MM.1S (cell line): Measurements from ENCODE around the gene SEMA4F.
A peak's percentile ranks its signal among the peaks of the same experiment; 100 is the strongest.

Source experiments
- DNase-seq: peaks from one replicate; pipeline ENCODE4 v3.0.0-alpha.2; 2015
- H2AFZ ChIP-seq: fragments of 300-600 bp; sonication (generic); 2 replicates; pipeline ENCODE4 v1.6.0; 2016; ENCODE audit warnings: antibody characterized with exemption, low read length
- H3F3A ChIP-seq: fragments of 300-600 bp; sonication (generic); 2 replicates; pipeline ENCODE4 v1.6.1; 2016; ENCODE audit warnings: mild to moderate bottlenecking, antibody characterized with exemption, low read length, moderate library complexity, mixed read lengths; ENCODE audit not compliant: insufficient read depth
- H3K27ac ChIP-seq: fragments of 300-600 bp; sonication (generic); 2 replicates; pipeline ENCODE4 v1.5.1; 2016; ENCODE audit warnings: mild to moderate bottlenecking, low read length
- H3K27me3 ChIP-seq: fragments of 300-600 bp; sonication (generic); replicated peaks from 2 replicates; pipeline ENCODE4 v1.6.0; 2016; ENCODE audit warnings: low read length; ENCODE audit not compliant: insufficient read depth
- H3K36me3 ChIP-seq: fragments of 300-600 bp; sonication (generic); replicated peaks from 2 replicates; pipeline ENCODE4 v1.6.1; 2016; ENCODE audit warnings: mild to moderate bottlenecking, low read length, mixed read lengths; ENCODE audit not compliant: insufficient read depth
- H3K4me1 ChIP-seq: fragments of 300-600 bp; sonication (generic); 2 replicates; pipeline ENCODE4 v1.6.1; 2016; ENCODE audit warnings: low read length, mixed read lengths
- H3K4me2 ChIP-seq: fragments of 300-600 bp; sonication (generic); 2 replicates; pipeline ENCODE4 v1.6.0; 2016; ENCODE audit warnings: low read depth, low read length
- H3K4me3 ChIP-seq: fragments of 300-600 bp; sonication (generic); 2 replicates; pipeline ENCODE4 v1.5.1; 2016; ENCODE audit warnings: low read length, mixed read lengths
- H3K79me2 ChIP-seq: fragments of 300-600 bp; sonication (generic); 2 replicates; pipeline ENCODE4 v1.6.1; 2016; ENCODE audit warnings: mixed run types, low read length, mixed read lengths
- H3K9ac ChIP-seq: fragments of 300-600 bp; sonication (generic); 2 replicates; pipeline ENCODE4 v1.6.1; 2016; ENCODE audit warnings: low read length, mixed read lengths
- H3K9me2 ChIP-seq: fragments of 300-600 bp; sonication (generic); replicated peaks from 2 replicates; pipeline ENCODE4 v1.6.1; 2016; ENCODE audit warnings: mild to moderate bottlenecking, low read length, mixed read lengths; ENCODE audit not compliant: insufficient read depth
- H3K9me3 ChIP-seq: fragments of 300-600 bp; sonication (generic); replicated peaks from 2 replicates; pipeline ENCODE4 v1.6.1; 2016; ENCODE audit warnings: mild to moderate bottlenecking, low read length, mixed read lengths; ENCODE audit not compliant: insufficient read depth
- H4K20me1 ChIP-seq: fragments of 300-600 bp; sonication (generic); 2 replicates; pipeline ENCODE4 v1.6.1; 2016; ENCODE audit warnings: mild to moderate bottlenecking, low read length, moderate library complexity, mixed read lengths; ENCODE audit not compliant: insufficient read depth
- CTCF ChIP-seq: fragments of 300-600 bp; sonication (generic); IDR thresholded peaks from 2 replicates; pipeline ENCODE4 v1.5.1; 2016; ENCODE audit warnings: antibody characterized with exemption, low read length, mixed read lengths
- EZH2 ChIP-seq: fragments of 300-600 bp; sonication (generic); optimal IDR thresholded peaks from 2 replicates; pipeline ENCODE3; 2017; ENCODE audit warnings: low read depth, mild to moderate bottlenecking, antibody characterized with exemption, low read length, mixed read lengths
- EZH2phosphoT487 ChIP-seq: fragments of 300-600 bp; sonication (generic); IDR thresholded peaks from 2 replicates; pipeline ENCODE4 v1.6.1; 2018; ENCODE audit warnings: antibody characterized with exemption, low read length

The SEMA4F gene

GRCh38 chr2:74715081-74715791 is 61.2 kb downstream of the SEMA4F start:
- no peaks in the 10 kb centered on the region for H4K20me1 ChIP-seq
- H2AFZ ChIP-seq, result peak overlapping the region; percentile 71
- peak; percentile 77 for DNase-seq
- H3K9me2 ChIP-seq, result no peaks in the 10 kb centered on the region
- no peaks in the 10 kb centered on the region; the same call in 1 of the 2 replicates for H3K27me3 ChIP-seq
- peak overlapping the region; percentile 81 for H3K4me2 ChIP-seq
- no peaks in the 10 kb centered on the region for H3K79me2 ChIP-seq
- TF ChIP-seq EZH2 (no peak), CTCF (peak; percentile 93)
- peak overlapping the region; percentile 19; the same call in 1 of the 2 replicates for H3K9ac ChIP-seq
- no peak overlapping the region for H3K27ac ChIP-seq
- H3K4me3 ChIP-seq, result peak overlapping the region; percentile 56
- no peaks in the 10 kb centered on the region for H3K9me3 ChIP-seq
- no peaks in the 10 kb centered on the region for H3K4me1 ChIP-seq
- H3K36me3 ChIP-seq, result no peaks in the 10 kb centered on the region
- H3F3A ChIP-seq, result no peaks in the 10 kb centered on the region

- Histone ChIP-seq H3K4me1 (no peaks in the 10 kb centered on the region), H3K9ac (peak overlapping the region; percentile 19; the same call in 1 of the 2 replicates)
Observed at GRCh38 chr2:74715880-74716279, 61.8 kb downstream of the SEMA4F start.

GRCh38 chr2:74719066-74719465 is 65.0 kb downstream of the SEMA4F start:
- H3K36me3 ChIP-seq, result no peaks in the 10 kb centered on the region
- no peak for TF ChIP-seq CTCF
- no peak for TF ChIP-seq EZH2
- TF ChIP-seq EZH2phosphoT487, result no peak
- H3K9ac ChIP-seq, result no peak overlapping the region
- no peak overlapping the region for H3K4me2 ChIP-seq
- no peaks in the 10 kb centered on the region for H3F3A ChIP-seq
- H3K4me3 ChIP-seq, result no peak overlapping the region
- no peaks in the 10 kb centered on the region for H3K9me2 ChIP-seq
- H3K27ac ChIP-seq, result no peak overlapping the region
- no peak for DNase-seq
- no peaks in the 10 kb centered on the region for H4K20me1 ChIP-seq
- H3K4me1 ChIP-seq, result no peaks in the 10 kb centered on the region
- no peaks in the 10 kb centered on the region; the same call in 1 of the 2 replicates for H3K27me3 ChIP-seq
- H3K79me2 ChIP-seq, result no peaks in the 10 kb centered on the region
- H2AFZ ChIP-seq, result no peak overlapping the region
- H3K9me3 ChIP-seq, result no peaks in the 10 kb centered on the region

More at GRCh38 chr2:74715880-74716279, 61.8 kb downstream of the SEMA4F start:
- Histone ChIP-seq H2AFZ (peak overlapping the region; percentile 71), H3K36me3 (no peaks in the 10 kb centered on the region), H3K79me2 (no peaks in the 10 kb centered on the region), H3K4me3 (peak overlapping the region; percentile 56), H3K27ac (no peak overlapping the region), H3K27me3 (no peaks in the 10 kb centered on the region; the same call in 1 of the 2 replicates), H3K9me2 (no peaks in the 10 kb centered on the region), H3F3A (no peaks in the 10 kb centered on the region), H4K20me1 (no peaks in the 10 kb centered on the region), H3K9me3 (no peaks in the 10 kb centered on the region), H3K4me2 (peak overlapping the region; percentile 81)
- DNase-seq, result no peak
- TF ChIP-seq EZH2phosphoT487 (no peak), EZH2 (no peak), CTCF (no peak)
